Neuronal stem cell (in vitro differentiated cells): ENCODE results near the gene STPG2.

Experiments used
- DNase-seq: peaks from one replicate; pipeline ENCODE4 v3.0.0-alpha.2; 2013; ENCODE audit warnings: low spot score
- H2AFZ ChIP-seq: one replicate; pipeline ENCODE4 v1.6.1; 2013; ENCODE audit warnings: mild to moderate bottlenecking, low read length, inconsistent platforms
- H2AK5ac ChIP-seq: 2 replicates; pipeline ENCODE4 v1.6.1; 2013; ENCODE audit warnings: low read depth, mild to moderate bottlenecking, inconsistent platforms, low read length, moderate library complexity, mixed read lengths
- H2BK120ac ChIP-seq: 2 replicates; pipeline ENCODE4 v1.6.1; 2013; ENCODE audit warnings: low read depth, mild to moderate bottlenecking, inconsistent platforms, low read length, moderate library complexity, mixed read lengths
- H2BK12ac ChIP-seq: one replicate; pipeline ENCODE4 v1.6.1; 2013; ENCODE audit warnings: low read length, inconsistent platforms
- H2BK15ac ChIP-seq: 2 replicates; pipeline ENCODE4 v1.6.1; 2013; ENCODE audit warnings: mild to moderate bottlenecking, low read length, inconsistent platforms, mixed read lengths
- H2BK5ac ChIP-seq: one replicate; pipeline ENCODE4 v1.6.1; 2013; ENCODE audit warnings: inconsistent platforms, mild to moderate bottlenecking, low read length, moderate library complexity
- H3K14ac ChIP-seq: one replicate; pipeline ENCODE4 v1.6.1; 2013; ENCODE audit warnings: low read length, inconsistent platforms
- H3K18ac ChIP-seq: 2 replicates; pipeline ENCODE4 v1.6.1; 2013; ENCODE audit warnings: low read length, inconsistent platforms
- H3K23ac ChIP-seq: 2 replicates; pipeline ENCODE4 v1.6.1; 2013; ENCODE audit warnings: low read depth, mild to moderate bottlenecking, mixed read lengths, low read length, inconsistent platforms; ENCODE audit not compliant: poor library complexity
- H3K27ac ChIP-seq: replicated peaks from 3 replicates; pipeline ENCODE4 v1.5.1; 2013; ENCODE audit warnings: low read length, inconsistent platforms
- H3K27me3 ChIP-seq, 3 experiments: 2 replicates each; pipeline ENCODE4 v1.6.1; 2013; ENCODE audit warnings: low read length in 3 of 3, mild to moderate bottlenecking in 2 of 3, inconsistent platforms in 1 of 3, low read depth in 1 of 3, mixed read lengths in 1 of 3, moderate library complexity in 1 of 3; ENCODE audit not compliant: control insufficient read depth in 3 of 3, insufficient read depth in 3 of 3
- H3K36me3 ChIP-seq, 2 donors: replicated peaks in 1 of 2; 2 replicates each; pipeline ENCODE4 v1.6.1; 2013; ENCODE audit warnings: low read length in 2 of 2; ENCODE audit not compliant: control insufficient read depth in 2 of 2, insufficient read depth in 2 of 2
- H3K4ac ChIP-seq: 2 replicates; pipeline ENCODE4 v1.6.1; 2013; ENCODE audit warnings: inconsistent platforms, mild to moderate bottlenecking, low read length, moderate library complexity
- H3K4me1 ChIP-seq, 2 donors: 1 replicate in 1 of 2; 2 replicates in 1 of 2; pipeline ENCODE4 v1.6.1; 2013; ENCODE audit warnings: low read length in 2 of 2, low read depth in 1 of 2; ENCODE audit not compliant: control insufficient read depth in 2 of 2, insufficient read depth in 1 of 2
- H3K4me2 ChIP-seq: one replicate; pipeline ENCODE4 v1.6.1; 2013; ENCODE audit warnings: mild to moderate bottlenecking, low read length, inconsistent platforms; ENCODE audit not compliant: insufficient read depth, poor library complexity, severe bottlenecking
- H3K4me3 ChIP-seq, 2 donors: 2 replicates each; pipeline ENCODE4 v1.5.1; 2013; ENCODE audit warnings: low read length in 2 of 2, mild to moderate bottlenecking in 2 of 2, inconsistent platforms in 1 of 2, moderate library complexity in 1 of 2
- H3K79me1 ChIP-seq: one replicate; pipeline ENCODE4 v1.6.1; 2013; ENCODE audit warnings: low read depth, mild to moderate bottlenecking, inconsistent platforms, low read length, moderate library complexity
- H3K9ac ChIP-seq: one replicate; pipeline ENCODE4 v1.6.1; 2013; ENCODE audit warnings: mild to moderate bottlenecking, low read depth, low read length, inconsistent platforms; ENCODE audit not compliant: poor library complexity
- H3K9me3 ChIP-seq, 2 donors: replicated peaks in 1 of 2; 2 replicates each; pipeline versions ENCODE3 to v1.6.1; 2013; ENCODE audit warnings: low read length in 2 of 2, mild to moderate bottlenecking in 2 of 2, inconsistent platforms in 1 of 2, low read depth in 1 of 2, mixed read lengths in 1 of 2, moderate library complexity in 1 of 2; ENCODE audit not compliant: control insufficient read depth in 2 of 2, insufficient read depth in 1 of 2
- H4K8ac ChIP-seq: one replicate; pipeline ENCODE4 v1.6.1; 2013; ENCODE audit warnings: low read depth, mild to moderate bottlenecking, inconsistent platforms, low read length, moderate library complexity
- H4K91ac ChIP-seq: one replicate; pipeline ENCODE4 v1.6.1; 2013; ENCODE audit warnings: low read length, low read depth, mild to moderate bottlenecking, inconsistent platforms; ENCODE audit not compliant: poor library complexity
- WGBS, 2 donors: extraction: QIAGEN DNeasy Blood & Tissue Kit; methylation state at CpG; one replicate each; pipeline ENCODE4 v1.1.7; 2013; ENCODE audit warnings: missing lambda C conversion rate in 2 of 2, mixed read lengths in 1 of 2; ENCODE audit not compliant: insufficient read length in 2 of 2, insufficient replicate concordance in 1 of 2; ENCODE audit errors: extremely low coverage in 2 of 2; 5-methylcytosine and 5-hydroxymethylcytosine counted together

Gene STPG2

GRCh38 chr4:98098764-98099163, 44.5 kb downstream of the STPG2 start:
- Histone ChIP-seq H3K36me3 (no peaks in the 10 kb centered on the region), H2AK5ac (no peak overlapping the region), H3K4ac (no peak overlapping the region), H3K18ac (no peak overlapping the region), H4K8ac (no peak overlapping the region), H3K9me3 (no peaks in the 10 kb centered on the region), H2BK120ac (no peak overlapping the region), H3K27ac (no peak overlapping the region), H3K23ac (no peak overlapping the region), H3K4me2 (no peak overlapping the region), H3K9ac (no peak overlapping the region), H3K4me3 (no peak overlapping the region), H4K91ac (no peak overlapping the region), H2BK12ac (no peak overlapping the region), H3K4me1 (no peaks in the 10 kb centered on the region), H3K79me1 (no peaks in the 10 kb centered on the region), H3K27me3 (no peaks in the 10 kb centered on the region), H3K14ac (no peak overlapping the region), H2AFZ (no peak overlapping the region), H2BK15ac (no peak overlapping the region), H2BK5ac (no peak overlapping the region)
- DNase-seq: no peak

GRCh38 chr4:98094118-98094517, 49.2 kb downstream of the STPG2 start:
- H2BK15ac ChIP-seq: no peak overlapping the region
- no peak overlapping the region for H2AFZ ChIP-seq
- DNase-seq: no peak
- no peak overlapping the region for H3K4me2 ChIP-seq
- H3K9me3 ChIP-seq: no peaks in the 10 kb centered on the region
- no peaks in the 10 kb centered on the region for H3K79me1 ChIP-seq
- H3K4me1 ChIP-seq: no peaks in the 10 kb centered on the region
- no peak overlapping the region for H4K91ac ChIP-seq
- no peak overlapping the region for H2AK5ac ChIP-seq
- H3K18ac ChIP-seq: no peak overlapping the region
- H2BK12ac ChIP-seq: no peak overlapping the region
- no peak overlapping the region for H3K27ac ChIP-seq
- no peak overlapping the region for H2BK5ac ChIP-seq
- no peak overlapping the region for H3K4ac ChIP-seq
- no peak overlapping the region for H3K14ac ChIP-seq
- H3K9ac ChIP-seq: no peak overlapping the region
- H2BK120ac ChIP-seq: no peak overlapping the region
- no peak overlapping the region for H4K8ac ChIP-seq
- WGBS, 2 donors: no CpG with 5 or more reads among the region's 2 CpGs
- H3K4me3 ChIP-seq: no peak overlapping the region
- no peaks in the 10 kb centered on the region for H3K27me3 ChIP-seq
- no peaks in the 10 kb centered on the region for H3K36me3 ChIP-seq
- H3K23ac ChIP-seq: no peak overlapping the region

DNA sequence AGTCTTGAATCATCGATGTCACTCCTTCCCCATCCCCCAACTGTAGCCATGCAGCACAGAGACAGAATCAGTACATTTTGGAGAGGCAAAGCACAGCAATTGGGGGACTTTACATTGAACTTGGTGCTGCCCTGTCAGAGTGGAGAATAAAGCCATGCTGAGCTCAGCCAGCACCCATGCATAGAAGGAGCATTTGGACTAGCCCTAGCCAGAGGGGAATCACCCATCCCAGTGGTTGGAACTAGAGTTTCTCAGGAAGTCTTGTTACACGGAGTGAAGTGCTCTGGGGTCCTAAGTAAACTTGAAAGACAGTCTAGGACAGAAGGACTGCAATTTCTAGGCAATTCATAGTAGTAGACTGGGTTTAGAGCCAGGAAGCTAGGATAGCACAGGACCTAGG, 49.6 kb downstream of the STPG2 start:
- no CpG with 5 or more reads among the region's 2 CpGs for WGBS, 2 donors
- no peak overlapping the region for H3K4me3 ChIP-seq
- H2BK5ac ChIP-seq: no peak overlapping the region

GRCh38 chr4:98092833-98093439, 50.3 kb downstream of the STPG2 start:
- H4K8ac ChIP-seq: no peak overlapping the region
- no peak overlapping the region for H3K4me3 ChIP-seq
- H2BK5ac ChIP-seq: no peak overlapping the region
- no CpG with 5 or more reads among the region's 2 CpGs for whole genome bisulfite sequencing, 2 donors
- H4K91ac ChIP-seq: no peak overlapping the region
- DNase-seq: no peak
- H3K27me3 ChIP-seq: no peaks in the 10 kb centered on the region
- H3K4me1 ChIP-seq: no peaks in the 10 kb centered on the region
- no peak overlapping the region for H2AFZ ChIP-seq
- no peaks in the 10 kb centered on the region for H3K79me1 ChIP-seq
- H3K18ac ChIP-seq: no peak overlapping the region
- H2BK15ac ChIP-seq: no peak overlapping the region
- no peak overlapping the region for H3K27ac ChIP-seq
- no peak overlapping the region for H2BK12ac ChIP-seq
- H2BK120ac ChIP-seq: no peak overlapping the region
- no peak overlapping the region for H3K4ac ChIP-seq
- H2AK5ac ChIP-seq: no peak overlapping the region
- no peak overlapping the region for H3K4me2 ChIP-seq
- H3K14ac ChIP-seq: no peak overlapping the region
- H3K36me3 ChIP-seq: no peaks in the 10 kb centered on the region
- no peak overlapping the region for H3K23ac ChIP-seq
- H3K9me3 ChIP-seq: no peaks in the 10 kb centered on the region
- no peak overlapping the region for H3K9ac ChIP-seq

More for the DNA sequence above, 49.6 kb downstream of the STPG2 start:
- no peaks in the 10 kb centered on the region for H3K9me3 ChIP-seq
- H3K14ac ChIP-seq: no peak overlapping the region
- no peak overlapping the region for H3K4me2 ChIP-seq
- H2BK15ac ChIP-seq: no peak overlapping the region
- no peaks in the 10 kb centered on the region for H3K36me3 ChIP-seq
- no peak overlapping the region for H3K27ac ChIP-seq
- H3K18ac ChIP-seq: no peak overlapping the region
- H4K8ac ChIP-seq: no peak overlapping the region
- H2BK120ac ChIP-seq: no peak overlapping the region
- no peak for DNase-seq
- H3K27me3 ChIP-seq: no peaks in the 10 kb centered on the region
- no peaks in the 10 kb centered on the region for H3K4me1 ChIP-seq
- H3K4ac ChIP-seq: no peak overlapping the region
- H3K79me1 ChIP-seq: no peaks in the 10 kb centered on the region
- H3K23ac ChIP-seq: no peak overlapping the region
- no peak overlapping the region for H2AFZ ChIP-seq
- H2AK5ac ChIP-seq: no peak overlapping the region
- no peak overlapping the region for H4K91ac ChIP-seq
- no peak overlapping the region for H2BK12ac ChIP-seq
- no peak overlapping the region for H3K9ac ChIP-seq
